GM12873 (cell line): ENCODE results near the gene ADAP1.

Experiments used
- CTCF ChIP-seq: IDR thresholded peaks from 2 replicates; pipeline ENCODE4 v1.5.1; 2012; ENCODE audit warnings: low read depth, mild to moderate bottlenecking, moderate library complexity, low read length, control low read depth; ENCODE audit not compliant: insufficient read depth; ENCODE audit errors: missing control alignments

The ADAP1 gene

DNA sequence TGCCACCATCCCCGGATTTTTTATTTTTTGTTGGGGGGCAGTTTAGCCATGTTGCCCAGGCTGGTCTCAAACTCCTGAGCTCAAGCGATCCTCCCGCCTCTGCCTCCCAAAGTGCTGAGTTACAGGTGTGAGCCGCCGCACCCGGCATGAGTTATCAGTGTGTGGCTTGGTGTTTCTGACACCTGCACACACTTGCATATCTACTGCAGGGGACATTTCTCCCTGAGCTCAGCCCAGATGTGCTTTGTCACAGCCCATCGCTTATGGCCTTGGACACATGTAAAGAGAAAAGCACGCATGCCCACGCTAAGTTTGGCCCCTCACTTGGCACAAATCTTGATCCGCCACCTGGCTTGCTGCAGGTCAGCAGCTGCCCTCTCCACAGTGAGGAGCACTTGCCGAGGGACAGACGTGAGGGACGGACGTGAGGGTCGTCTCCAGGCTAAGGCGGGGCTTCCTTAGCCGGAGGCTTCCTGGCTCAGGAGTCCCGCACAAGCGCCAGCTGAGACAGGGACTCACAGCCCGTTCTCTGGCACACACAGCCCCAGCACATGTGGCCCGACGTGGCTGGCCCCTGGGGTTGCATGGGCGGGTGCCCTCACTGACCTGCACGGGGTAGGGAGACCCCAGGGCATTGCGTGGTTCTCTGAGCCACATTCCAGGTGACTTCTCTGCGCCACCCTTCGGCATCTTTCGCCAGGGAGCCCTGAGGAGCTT is 40.3 kb upstream of the ADAP1 start:
- no peak for TF ChIP-seq CTCF

DNA sequence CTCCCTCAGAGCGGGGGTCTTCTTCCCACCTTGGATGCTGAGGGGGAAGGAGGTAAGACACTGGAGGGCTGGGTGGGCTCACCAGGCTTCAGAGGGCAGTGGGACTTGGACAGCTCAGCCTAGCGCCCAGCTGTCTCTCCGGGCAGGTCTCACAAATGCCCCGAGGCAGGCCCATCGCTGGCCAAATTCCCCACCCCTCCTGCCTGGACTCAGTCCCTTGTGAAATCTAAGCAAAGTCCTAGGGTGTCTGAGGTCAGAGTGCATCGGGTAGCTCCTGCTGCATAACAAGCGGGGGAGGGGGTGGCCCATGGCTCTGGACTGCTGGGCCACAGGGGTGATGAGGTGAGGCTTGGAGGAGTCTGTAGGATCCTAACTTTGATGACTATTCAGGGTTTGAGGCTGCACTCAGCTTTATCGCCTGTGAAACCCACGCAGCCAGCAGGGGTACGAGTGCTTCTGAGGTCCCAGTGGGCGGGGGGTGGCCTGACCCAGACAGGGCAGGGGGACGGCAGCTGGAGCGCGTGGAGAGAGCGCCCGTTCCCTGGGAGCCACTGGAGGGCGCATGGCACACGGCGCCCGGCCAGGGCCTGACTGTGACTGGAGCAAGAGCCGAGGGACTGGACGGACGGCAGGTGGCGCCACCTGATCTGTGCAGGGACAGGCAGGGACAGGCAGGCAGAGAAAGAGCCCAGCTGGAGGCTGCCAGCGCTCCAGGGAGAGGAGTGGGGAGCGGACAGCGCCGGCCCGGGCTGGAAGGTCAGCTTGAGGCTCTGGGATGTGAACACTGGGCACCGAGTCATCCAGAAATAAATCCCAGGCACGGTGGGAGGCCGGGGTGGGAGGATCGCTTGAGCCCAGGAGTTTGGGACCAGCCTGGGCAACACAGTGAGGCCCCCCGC is 38.5 kb upstream of the ADAP1 start:
- peak; percentile 100 for TF ChIP-seq CTCF

GRCh38 chr7:991729-992656 is 37.5 kb upstream of the ADAP1 start:
- no peak for TF ChIP-seq CTCF

- no peak for TF ChIP-seq CTCF
These were observed 36.7 kb upstream of the ADAP1 start for GRCh38 chr7:990933-991728.

DNA sequence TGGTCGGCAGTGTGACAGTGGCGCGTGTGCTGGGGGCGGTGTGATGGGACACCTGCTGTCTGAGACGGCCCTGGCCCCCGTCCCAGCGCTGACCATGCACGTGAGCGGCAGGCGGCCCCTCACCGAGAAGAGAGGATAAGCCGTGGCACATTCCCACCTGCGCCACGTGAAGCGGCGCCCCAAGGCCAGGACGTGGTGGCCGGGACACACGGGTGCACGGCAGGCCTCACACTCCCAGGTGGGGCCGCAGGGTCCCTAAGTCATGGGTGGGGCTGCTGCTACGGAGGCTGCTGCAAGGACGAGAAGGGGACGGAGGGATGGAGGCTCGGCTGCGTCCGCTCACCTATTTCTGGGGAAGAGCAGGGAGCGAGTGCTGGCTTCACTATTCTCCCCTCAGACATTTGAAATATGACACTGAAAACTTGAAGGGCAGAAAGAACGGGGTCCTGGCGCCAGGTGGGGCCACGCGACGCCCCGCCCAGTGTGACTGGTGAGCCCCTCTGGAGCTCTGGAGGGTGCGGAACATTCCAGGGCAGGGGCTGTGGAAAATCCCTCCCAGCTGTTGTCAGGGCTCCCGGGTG is 36.0 kb upstream of the ADAP1 start:
- no peak for TF ChIP-seq CTCF

- TF ChIP-seq CTCF: no peak
These were observed 34.6 kb upstream of the ADAP1 start for GRCh38 chr7:988963-989529.
